Mucosa of stomach (tissue), 1 donor: ENCODE data around the gene EXO5.
"Not testable (repeated sequence)": the region's sequence is repeated elsewhere in the genome, so short reads cannot be mapped to it uniquely, and the experiment has no call there.

Experiments used
- H3K27me3 ChIP-seq: one replicate; pipeline ENCODE4 v1.7.0; 2013; ENCODE audit warnings: mild to moderate bottlenecking, low read length; ENCODE audit not compliant: control insufficient read depth, insufficient read depth
- H3K36me3 ChIP-seq: one replicate; pipeline ENCODE4 v1.7.0; 2013; ENCODE audit warnings: low read length; ENCODE audit not compliant: control insufficient read depth, insufficient read depth
- H3K4me1 ChIP-seq: one replicate; pipeline ENCODE4 v1.7.0; 2013; ENCODE audit warnings: mild to moderate bottlenecking, low read length; ENCODE audit not compliant: control insufficient read depth, insufficient read depth
- H3K4me3 ChIP-seq: one replicate; pipeline ENCODE4 v1.7.0; 2013; ENCODE audit warnings: low read length
- H3K9ac ChIP-seq: one replicate; pipeline ENCODE4 v1.7.0; 2013; ENCODE audit warnings: mild to moderate bottlenecking, low read length, moderate library complexity
- H3K9me3 ChIP-seq: one replicate; pipeline ENCODE4 v1.7.0; 2013; ENCODE audit warnings: mild to moderate bottlenecking, low read length, moderate library complexity; ENCODE audit not compliant: control insufficient read depth
- donor health status: Pancreatic carcinoma.

EXO5 gene

DNA sequence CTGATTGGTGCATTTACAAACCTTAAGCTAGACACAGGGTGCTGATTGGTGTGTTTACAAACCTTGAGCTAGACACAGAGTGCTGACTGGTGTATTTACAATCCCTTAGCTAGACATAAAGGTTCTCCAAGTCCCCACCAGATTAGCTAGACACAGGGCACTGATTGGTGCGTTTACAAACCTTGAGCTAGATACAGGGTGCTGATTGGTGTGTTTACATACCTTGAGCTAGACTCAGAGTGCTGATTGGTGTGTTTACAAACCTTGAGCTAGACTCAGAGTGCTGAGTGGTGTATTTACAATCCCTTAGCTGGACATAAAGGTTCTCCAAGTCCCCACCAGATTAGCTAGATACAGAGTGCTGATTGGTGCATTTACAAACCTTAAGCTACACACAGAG, 49.7 kb downstream of the EXO5 start:
- H3K36me3 ChIP-seq, H3K27me3 ChIP-seq, H3K4me3 ChIP-seq, H3K4me1 ChIP-seq, H3K9ac ChIP-seq, H3K9me3 ChIP-seq: not testable (repeated sequence)

DNA sequence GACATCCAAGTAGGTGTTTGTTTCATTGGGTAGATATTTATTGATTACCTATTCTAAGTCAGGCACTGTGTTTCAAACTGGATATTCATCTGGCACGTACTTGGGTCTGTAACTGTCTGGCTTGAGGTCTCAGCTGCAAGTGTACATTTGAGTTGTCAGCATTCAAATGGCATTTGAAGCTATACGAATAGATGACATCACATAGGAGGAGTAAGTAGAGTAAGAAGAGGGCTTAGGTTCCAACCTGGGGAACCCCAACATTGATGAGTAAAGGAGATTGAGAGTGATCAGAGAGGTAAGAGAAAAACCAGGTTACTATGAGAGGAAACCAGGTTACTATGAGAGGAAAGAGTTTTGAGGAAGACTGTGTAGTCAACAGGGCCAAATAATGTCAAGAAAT, 53.6 kb downstream of the EXO5 start:
- Histone ChIP-seq H3K9ac (no peak overlapping the region), H3K9me3 (no peaks in the 10 kb centered on the region), H3K4me3 (no peak overlapping the region), H3K36me3 (no peaks in the 10 kb centered on the region), H3K27me3 (no peaks in the 10 kb centered on the region), H3K4me1 (no peaks in the 10 kb centered on the region)

GRCh38 chr1:40563266-40563665, 54.7 kb downstream of the EXO5 start:
- no peaks in the 10 kb centered on the region for H3K27me3 ChIP-seq
- no peak overlapping the region for H3K4me3 ChIP-seq
- no peak overlapping the region for H3K9ac ChIP-seq
- H3K4me1 ChIP-seq: no peaks in the 10 kb centered on the region
- no peaks in the 10 kb centered on the region for H3K36me3 ChIP-seq
- no peaks in the 10 kb centered on the region for H3K9me3 ChIP-seq

DNA sequence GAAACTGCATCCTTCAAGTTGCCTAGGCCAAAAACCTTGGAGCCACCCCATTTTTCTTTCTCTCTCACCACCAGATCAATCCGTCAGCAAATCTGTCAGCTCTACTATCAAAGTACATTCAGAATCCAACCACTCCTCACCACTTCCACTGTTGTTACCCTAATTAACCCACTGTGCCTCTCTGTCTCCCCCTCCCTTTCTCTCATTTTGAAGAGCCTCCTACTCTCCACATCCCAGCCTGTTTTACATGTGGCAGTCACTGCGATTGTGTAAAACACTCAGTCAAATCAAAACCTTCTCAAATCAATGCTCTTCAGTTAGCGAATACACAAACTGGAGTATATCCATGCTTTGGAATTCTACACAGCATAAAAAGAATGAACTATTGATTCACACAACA, 55.9 kb downstream of the EXO5 start:
- Histone ChIP-seq H3K27me3 (no peaks in the 10 kb centered on the region), H3K9me3 (no peaks in the 10 kb centered on the region), H3K4me3 (no peak overlapping the region)

GRCh38 chr1:40564913-40565312, 56.3 kb downstream of the EXO5 start:
- Histone ChIP-seq H3K4me1 (no peaks in the 10 kb centered on the region), H3K9ac (no peak overlapping the region), H3K27me3 (no peaks in the 10 kb centered on the region), H3K4me3 (no peak overlapping the region), H3K9me3 (no peaks in the 10 kb centered on the region), H3K36me3 (no peaks in the 10 kb centered on the region)

More for the DNA sequence above, 55.9 kb downstream of the EXO5 start:
- Histone ChIP-seq H3K36me3 (no peaks in the 10 kb centered on the region), H3K9ac (no peak overlapping the region), H3K4me1 (no peaks in the 10 kb centered on the region)
